ENCODE results near the gene PMS2.
"Not testable (repeated sequence)": the region's sequence is repeated elsewhere in the genome, so short reads cannot be mapped to it uniquely, and the experiment has no call there.

Gene PMS2

DNA sequence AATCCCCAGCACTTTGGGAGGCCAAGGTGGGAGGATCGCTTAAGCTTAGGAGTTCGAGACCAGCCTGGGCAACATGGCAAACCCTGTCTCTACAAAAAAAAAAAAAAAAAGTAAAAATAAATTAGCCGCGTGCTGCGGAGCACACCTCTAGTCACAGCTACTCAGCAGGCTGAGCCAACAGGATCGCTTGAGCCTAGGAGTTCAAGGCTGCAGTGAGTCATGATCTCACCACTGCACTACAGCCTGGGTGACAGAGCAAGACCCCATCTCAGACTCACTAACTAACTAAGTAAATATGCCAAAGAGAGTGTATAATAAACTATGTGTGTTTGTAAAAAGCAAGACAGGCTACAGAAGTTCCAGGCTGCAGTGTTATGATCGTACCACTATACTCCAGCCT is 45.0 kb downstream of the PMS2 start:
- not testable (repeated sequence) for H4K20me1 ChIP-seq (ENCODE audit: control insufficient read depth, insufficient read depth, low read depth, low read length); H3K4me3 ChIP-seq (ENCODE audit: low read length); H3K27ac ChIP-seq (ENCODE audit: low read depth, low read length); H3K27me3 ChIP-seq (ENCODE audit: control insufficient read depth, low read length); H3K9me2 ChIP-seq (replicated peaks; ENCODE audit: control insufficient read depth, low read length); H3K36me3 ChIP-seq (ENCODE audit: control insufficient read depth, low read length); H3K4me1 ChIP-seq (ENCODE audit: control insufficient read depth, low read length); H3K9me3 ChIP-seq (ENCODE audit: control insufficient read depth, insufficient read depth, low read length); H3K79me2 ChIP-seq (ENCODE audit: control insufficient read depth, low read length); H3K4me2 ChIP-seq (ENCODE audit: low read length); H3F3A ChIP-seq (ENCODE audit: control insufficient read depth, insufficient read depth)

DNA sequence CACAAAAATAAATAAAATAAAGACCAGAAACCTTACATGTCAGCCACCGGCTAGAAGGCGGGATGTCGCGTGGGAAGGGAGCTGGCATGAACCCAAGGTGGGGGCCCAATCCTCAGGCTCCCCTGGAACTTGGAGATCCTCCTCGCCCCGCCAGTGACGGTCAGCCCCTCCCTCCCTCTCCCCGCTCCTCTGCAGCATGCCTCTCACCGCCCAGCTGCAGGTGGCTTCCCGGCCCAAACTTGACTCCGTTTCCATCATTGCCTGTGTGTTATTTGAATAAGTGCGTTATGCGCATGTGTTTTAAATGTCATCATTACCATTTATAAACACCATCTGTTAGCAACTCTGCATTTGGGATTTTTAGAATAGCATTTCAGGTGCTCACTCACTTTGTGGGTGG is 45.6 kb downstream of the PMS2 start:
- H3K4me3 ChIP-seq (ENCODE audit: low read length); H3K4me2 ChIP-seq (ENCODE audit: low read length); H4K20me1 ChIP-seq (ENCODE audit: control insufficient read depth, insufficient read depth, low read depth, low read length): not testable (repeated sequence)

DNA sequence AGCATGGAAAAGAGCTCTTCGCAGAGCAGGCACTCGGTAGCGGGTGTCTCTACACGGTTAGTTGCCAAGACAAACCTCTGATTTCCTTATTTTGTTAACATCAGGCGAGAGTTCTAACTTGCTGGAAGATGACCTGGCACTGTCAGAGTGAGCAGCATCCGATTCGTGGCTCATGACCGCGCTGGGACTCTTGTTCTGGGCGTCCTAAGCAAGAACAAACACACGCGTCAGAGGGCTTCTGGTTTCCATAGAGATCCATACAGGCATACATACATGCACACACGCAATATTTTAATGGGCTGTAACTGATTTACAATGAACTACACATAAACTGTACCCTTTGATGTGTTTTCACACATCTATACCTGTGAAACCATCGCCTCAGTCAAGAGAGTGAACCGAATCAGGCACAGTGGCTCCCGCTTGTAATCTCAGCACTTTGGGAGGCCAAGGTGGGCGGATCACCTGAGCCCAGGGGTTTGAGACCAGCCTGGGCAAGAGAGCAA is 73.9 kb downstream of the PMS2 start:
- not testable (repeated sequence) for H3K36me3 ChIP-seq (ENCODE audit: control insufficient read depth, low read length); H4K20me1 ChIP-seq (ENCODE audit: control insufficient read depth, insufficient read depth, low read depth, low read length); H3K27me3 ChIP-seq (ENCODE audit: control insufficient read depth, low read length); H3K9me3 ChIP-seq (ENCODE audit: control insufficient read depth, insufficient read depth, low read length); H3F3A ChIP-seq (ENCODE audit: control insufficient read depth, insufficient read depth); H3K4me2 ChIP-seq (ENCODE audit: low read length); H3K9me2 ChIP-seq (replicated peaks; ENCODE audit: control insufficient read depth, low read length); H3K79me2 ChIP-seq (ENCODE audit: control insufficient read depth, low read length); H3K27ac ChIP-seq (ENCODE audit: low read depth, low read length); H3K4me3 ChIP-seq (ENCODE audit: low read length); H3K4me1 ChIP-seq (ENCODE audit: control insufficient read depth, low read length)

More for the DNA sequence above, 45.6 kb downstream of the PMS2 start:
- H3K36me3 ChIP-seq (ENCODE audit: control insufficient read depth, low read length); H3K79me2 ChIP-seq (ENCODE audit: control insufficient read depth, low read length); H3F3A ChIP-seq (ENCODE audit: control insufficient read depth, insufficient read depth); H3K27ac ChIP-seq (ENCODE audit: low read depth, low read length); H3K9me3 ChIP-seq (ENCODE audit: control insufficient read depth, insufficient read depth, low read length); H3K4me1 ChIP-seq (ENCODE audit: control insufficient read depth, low read length); H3K9me2 ChIP-seq (replicated peaks; ENCODE audit: control insufficient read depth, low read length); H3K27me3 ChIP-seq (ENCODE audit: control insufficient read depth, low read length): not testable (repeated sequence)

DNA sequence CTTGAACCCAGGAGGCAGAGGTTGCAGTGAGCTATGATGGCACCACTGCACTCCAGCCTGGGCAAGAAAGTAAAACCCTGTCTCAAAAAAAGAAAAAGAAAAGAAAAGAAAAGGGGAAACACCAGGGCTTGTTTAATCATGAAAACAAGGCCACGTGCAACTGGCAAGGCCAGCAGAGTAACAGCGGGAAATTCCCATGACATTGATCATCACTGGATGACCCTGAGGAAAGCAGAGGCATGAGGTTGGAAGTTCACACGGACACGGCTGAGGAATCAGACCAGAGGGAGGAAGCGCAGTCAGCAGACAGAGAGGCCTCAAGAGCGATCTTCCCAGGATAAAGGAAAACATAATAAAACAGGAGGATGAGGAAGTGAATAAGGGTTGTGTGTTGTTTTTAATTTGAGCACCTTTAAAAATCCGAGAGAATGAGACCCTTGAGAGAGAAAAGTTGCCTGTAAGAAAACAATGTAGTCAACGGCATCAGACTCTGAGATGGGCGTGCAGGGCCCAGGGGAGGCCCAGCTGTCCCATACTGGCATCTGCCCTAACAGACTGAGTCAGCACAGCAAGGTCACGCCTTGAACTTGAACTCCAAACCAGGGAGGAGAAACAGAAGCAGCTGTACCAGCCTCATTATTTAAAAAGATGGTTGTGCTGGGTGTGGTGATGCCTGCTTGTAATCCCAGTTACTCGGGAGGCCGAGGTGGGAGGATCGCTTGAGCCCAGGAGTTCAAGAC is 76.8 kb downstream of the PMS2 start:
- H3K9me2 ChIP-seq (replicated peaks; ENCODE audit: control insufficient read depth, low read length); H3K79me2 ChIP-seq (ENCODE audit: control insufficient read depth, low read length); H3K9me3 ChIP-seq (ENCODE audit: control insufficient read depth, insufficient read depth, low read length); H3K4me3 ChIP-seq (ENCODE audit: low read length); H3K27me3 ChIP-seq (ENCODE audit: control insufficient read depth, low read length); H3K27ac ChIP-seq (ENCODE audit: low read depth, low read length); H3K36me3 ChIP-seq (ENCODE audit: control insufficient read depth, low read length); H3K4me2 ChIP-seq (ENCODE audit: low read length); H3F3A ChIP-seq (ENCODE audit: control insufficient read depth, insufficient read depth); H3K4me1 ChIP-seq (ENCODE audit: control insufficient read depth, low read length); H4K20me1 ChIP-seq (ENCODE audit: control insufficient read depth, insufficient read depth, low read depth, low read length): not testable (repeated sequence)

DNA sequence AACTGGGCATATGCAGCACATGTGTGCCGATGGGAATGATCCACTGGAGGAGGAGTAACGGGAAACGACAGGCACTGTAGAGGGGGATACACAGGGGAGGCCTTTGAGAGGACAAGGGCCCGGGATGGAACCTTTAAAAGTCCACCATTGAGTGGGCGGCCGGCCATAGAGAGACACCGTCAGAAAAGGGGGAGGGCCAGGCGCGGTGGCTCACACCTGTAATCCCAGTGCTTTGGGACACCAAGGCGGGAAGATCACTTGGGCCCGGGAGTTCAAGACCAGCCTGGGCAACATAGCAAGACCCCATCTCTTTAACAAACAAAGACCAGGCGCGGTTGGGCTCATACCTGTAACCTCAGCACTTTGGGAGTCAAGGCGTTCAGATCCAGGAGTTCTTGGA is 77.6 kb downstream of the PMS2 start:
- not testable (repeated sequence) for H4K20me1 ChIP-seq (ENCODE audit: control insufficient read depth, insufficient read depth, low read depth, low read length); H3K27ac ChIP-seq (ENCODE audit: low read depth, low read length); H3K4me3 ChIP-seq (ENCODE audit: low read length); H3K4me1 ChIP-seq (ENCODE audit: control insufficient read depth, low read length); H3K27me3 ChIP-seq (ENCODE audit: control insufficient read depth, low read length); H3K79me2 ChIP-seq (ENCODE audit: control insufficient read depth, low read length); H3K36me3 ChIP-seq (ENCODE audit: control insufficient read depth, low read length); H3K9me3 ChIP-seq (ENCODE audit: control insufficient read depth, insufficient read depth, low read length); H3K9me2 ChIP-seq (replicated peaks; ENCODE audit: control insufficient read depth, low read length); H3K4me2 ChIP-seq (ENCODE audit: low read length); H3F3A ChIP-seq (ENCODE audit: control insufficient read depth, insufficient read depth)

DNA sequence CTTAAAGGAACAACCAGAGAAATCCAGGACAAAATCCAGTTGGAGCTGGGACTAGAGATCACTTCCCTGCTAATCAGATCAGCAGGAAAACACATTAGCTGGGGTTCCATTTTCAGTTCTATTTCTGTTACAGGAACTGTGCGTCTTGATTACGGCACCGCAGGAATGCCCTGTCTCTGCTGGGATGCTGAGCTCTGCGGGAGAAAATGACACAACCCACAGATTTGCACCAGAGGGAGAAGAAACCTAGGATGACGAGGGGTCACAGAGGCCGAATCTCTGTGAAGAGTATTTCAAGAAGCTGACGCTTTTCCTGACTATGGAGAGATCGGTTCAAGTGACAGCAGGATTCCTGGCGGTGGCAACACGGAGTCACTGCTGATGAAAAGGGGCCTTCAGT is 78.6 kb downstream of the PMS2 start:
- H3K4me2 ChIP-seq (ENCODE audit: low read length); H3K36me3 ChIP-seq (ENCODE audit: control insufficient read depth, low read length); H4K20me1 ChIP-seq (ENCODE audit: control insufficient read depth, insufficient read depth, low read depth, low read length); H3F3A ChIP-seq (ENCODE audit: control insufficient read depth, insufficient read depth); H3K27me3 ChIP-seq (ENCODE audit: control insufficient read depth, low read length); H3K4me3 ChIP-seq (ENCODE audit: low read length); H3K4me1 ChIP-seq (ENCODE audit: control insufficient read depth, low read length); H3K9me2 ChIP-seq (replicated peaks; ENCODE audit: control insufficient read depth, low read length); H3K79me2 ChIP-seq (ENCODE audit: control insufficient read depth, low read length); H3K27ac ChIP-seq (ENCODE audit: low read depth, low read length); H3K9me3 ChIP-seq (ENCODE audit: control insufficient read depth, insufficient read depth, low read length): not testable (repeated sequence)

DNA sequence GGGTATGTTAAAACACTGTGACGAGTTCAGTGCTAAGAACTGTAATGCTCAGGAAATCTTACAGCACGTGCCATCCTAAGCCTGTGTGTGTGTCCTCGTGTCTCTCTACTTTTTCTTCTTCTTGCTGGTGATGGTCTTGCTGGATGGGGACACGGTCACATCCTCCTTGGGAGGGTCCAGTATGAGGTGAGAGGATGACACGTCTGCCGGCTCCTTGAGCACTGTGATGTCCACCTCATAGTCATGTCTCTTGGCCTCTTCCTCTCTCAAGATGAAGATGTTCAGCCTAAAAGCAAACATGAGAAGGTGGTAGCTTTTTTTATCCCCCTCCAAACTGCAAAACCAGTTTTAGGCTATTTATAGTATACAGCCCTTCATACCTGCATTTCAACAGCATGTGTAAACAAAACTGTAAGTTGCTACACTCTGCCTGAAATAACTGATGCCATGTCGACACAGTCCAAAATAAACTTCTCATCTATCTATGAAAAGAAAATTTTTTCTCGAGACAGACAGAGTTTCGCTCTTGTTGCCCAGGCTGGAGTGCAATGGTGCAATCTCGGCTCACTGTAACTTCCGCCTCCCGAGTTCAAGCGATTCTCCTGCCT is 82.5 kb downstream of the PMS2 start:
- not testable (repeated sequence) for H3K4me2 ChIP-seq (ENCODE audit: low read length); H3K27me3 ChIP-seq (ENCODE audit: control insufficient read depth, low read length); H3K9me3 ChIP-seq (ENCODE audit: control insufficient read depth, insufficient read depth, low read length); H3K4me1 ChIP-seq (ENCODE audit: control insufficient read depth, low read length); H3F3A ChIP-seq (ENCODE audit: control insufficient read depth, insufficient read depth); H3K79me2 ChIP-seq (ENCODE audit: control insufficient read depth, low read length); H3K9me2 ChIP-seq (replicated peaks; ENCODE audit: control insufficient read depth, low read length); H3K4me3 ChIP-seq (ENCODE audit: low read length); H4K20me1 ChIP-seq (ENCODE audit: control insufficient read depth, insufficient read depth, low read depth, low read length); H3K27ac ChIP-seq (ENCODE audit: low read depth, low read length); H3K36me3 ChIP-seq (ENCODE audit: control insufficient read depth, low read length)

DNA sequence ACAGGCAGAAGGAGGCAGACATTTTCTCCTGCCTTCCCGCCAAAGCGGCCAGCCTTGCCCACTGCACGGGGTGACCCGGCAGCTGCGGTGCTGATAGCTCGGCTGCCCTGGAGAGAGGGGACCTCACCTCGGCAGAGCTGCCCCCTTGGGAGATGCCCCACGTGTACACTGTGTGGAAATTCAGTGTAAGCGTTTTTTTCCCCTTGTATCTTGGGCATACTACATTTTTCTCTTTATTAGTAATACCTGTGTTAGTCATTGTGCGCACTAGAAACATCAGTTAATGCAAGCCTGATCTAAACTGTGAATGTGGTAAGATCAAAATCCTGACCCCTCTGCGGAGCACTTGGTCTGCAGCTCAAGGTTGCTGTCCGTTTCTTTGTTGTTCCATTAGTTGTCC is 84.2 kb downstream of the PMS2 start:
- H4K20me1 ChIP-seq (ENCODE audit: control insufficient read depth, insufficient read depth, low read depth, low read length); H3K4me1 ChIP-seq (ENCODE audit: control insufficient read depth, low read length); H3K36me3 ChIP-seq (ENCODE audit: control insufficient read depth, low read length); H3K4me2 ChIP-seq (ENCODE audit: low read length); H3F3A ChIP-seq (ENCODE audit: control insufficient read depth, insufficient read depth); H3K27me3 ChIP-seq (ENCODE audit: control insufficient read depth, low read length); H3K9me3 ChIP-seq (ENCODE audit: control insufficient read depth, insufficient read depth, low read length); H3K4me3 ChIP-seq (ENCODE audit: low read length); H3K9me2 ChIP-seq (replicated peaks; ENCODE audit: control insufficient read depth, low read length); H3K79me2 ChIP-seq (ENCODE audit: control insufficient read depth, low read length); H3K27ac ChIP-seq (ENCODE audit: low read depth, low read length): not testable (repeated sequence)
